Measurements from ENCODE around the gene ZBTB7C. TPM values are rescaled to one million over a fixed set of nuclear protein-coding genes. Genes with fewer than 3 reads are reported as not detected.
A peak's percentile ranks its signal among the peaks of the same experiment; 100 is the strongest.

ZBTB7C gene
- total RNA-seq, 1 donor: 0.09 TPM

- TF ChIP-seq, protein P1, sequence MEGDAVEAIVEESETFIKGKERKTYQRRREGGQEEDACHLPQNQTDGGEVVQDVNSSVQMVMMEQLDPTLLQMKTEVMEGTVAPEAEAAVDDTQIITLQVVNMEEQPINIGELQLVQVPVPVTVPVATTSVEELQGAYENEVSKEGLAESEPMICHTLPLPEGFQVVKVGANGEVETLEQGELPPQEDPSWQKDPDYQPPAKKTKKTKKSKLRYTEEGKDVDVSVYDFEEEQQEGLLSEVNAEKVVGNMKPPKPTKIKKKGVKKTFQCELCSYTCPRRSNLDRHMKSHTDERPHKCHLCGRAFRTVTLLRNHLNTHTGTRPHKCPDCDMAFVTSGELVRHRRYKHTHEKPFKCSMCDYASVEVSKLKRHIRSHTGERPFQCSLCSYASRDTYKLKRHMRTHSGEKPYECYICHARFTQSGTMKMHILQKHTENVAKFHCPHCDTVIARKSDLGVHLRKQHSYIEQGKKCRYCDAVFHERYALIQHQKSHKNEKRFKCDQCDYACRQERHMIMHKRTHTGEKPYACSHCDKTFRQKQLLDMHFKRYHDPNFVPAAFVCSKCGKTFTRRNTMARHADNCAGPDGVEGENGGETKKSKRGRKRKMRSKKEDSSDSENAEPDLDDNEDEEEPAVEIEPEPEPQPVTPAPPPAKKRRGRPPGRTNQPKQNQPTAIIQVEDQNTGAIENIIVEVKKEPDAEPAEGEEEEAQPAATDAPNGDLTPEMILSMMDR (IDR thresholded peaks at IDR 0.05; ENCODE audit: insufficient read depth, low read length): no peak
Observed at GRCh38 chr18:48417985-48418384, 8.8 kb upstream of the ZBTB7C start.

DNA sequence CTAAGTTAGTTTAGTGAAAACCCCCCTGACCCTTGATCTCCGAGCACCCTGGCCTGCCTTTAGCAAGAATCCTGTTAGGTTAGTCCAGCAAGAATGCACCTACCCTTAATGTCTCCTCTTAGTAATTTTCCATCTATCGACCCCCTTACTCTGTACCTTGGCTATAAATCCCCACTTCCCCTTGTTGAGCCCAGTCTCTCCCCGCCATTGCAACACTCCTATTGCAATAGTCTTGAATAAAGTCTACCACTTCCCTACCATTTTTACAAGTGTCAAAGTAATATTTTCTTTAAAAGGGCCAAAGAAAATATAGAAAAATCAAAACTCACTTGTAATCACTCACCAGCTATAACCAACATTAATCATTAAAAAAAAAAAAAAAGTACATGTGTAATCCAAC, 4.2 kb upstream of the ZBTB7C start:
- no peak for DNase-seq (ENCODE audit: low read depth)
- H3K4me3 ChIP-seq (ENCODE audit: low read depth, low read length): no peak overlapping the region
- TF ChIP-seq, protein P1 (IDR thresholded peaks at IDR 0.05; ENCODE audit: insufficient read depth, low read length): no peak

More at GRCh38 chr18:48417985-48418384, 8.8 kb upstream of the ZBTB7C start:
- DNase-seq (ENCODE audit: low read depth): no peak
- H3K4me3 ChIP-seq (ENCODE audit: low read depth, low read length): no peak overlapping the region

GRCh38 chr18:48412339-48412929, 3.3 kb upstream of the ZBTB7C start:
- TF ChIP-seq, protein P1 (IDR thresholded peaks at IDR 0.05; ENCODE audit: insufficient read depth, low read length): peak; percentile 92
- H3K4me3 ChIP-seq (ENCODE audit: low read depth, low read length): no peak overlapping the region
- peak; percentile 20 for DNase-seq (ENCODE audit: low read depth)

GRCh38 chr18:48410095-48410920, 1.1 kb upstream of the ZBTB7C start:
- TF ChIP-seq, protein P1 (IDR thresholded peaks at IDR 0.05; ENCODE audit: insufficient read depth, low read length): no peak
- peak overlapping the region; percentile 78 for H3K4me3 ChIP-seq (ENCODE audit: low read depth, low read length)
- DNase-seq (ENCODE audit: low read depth): peak; percentile 69

DNA sequence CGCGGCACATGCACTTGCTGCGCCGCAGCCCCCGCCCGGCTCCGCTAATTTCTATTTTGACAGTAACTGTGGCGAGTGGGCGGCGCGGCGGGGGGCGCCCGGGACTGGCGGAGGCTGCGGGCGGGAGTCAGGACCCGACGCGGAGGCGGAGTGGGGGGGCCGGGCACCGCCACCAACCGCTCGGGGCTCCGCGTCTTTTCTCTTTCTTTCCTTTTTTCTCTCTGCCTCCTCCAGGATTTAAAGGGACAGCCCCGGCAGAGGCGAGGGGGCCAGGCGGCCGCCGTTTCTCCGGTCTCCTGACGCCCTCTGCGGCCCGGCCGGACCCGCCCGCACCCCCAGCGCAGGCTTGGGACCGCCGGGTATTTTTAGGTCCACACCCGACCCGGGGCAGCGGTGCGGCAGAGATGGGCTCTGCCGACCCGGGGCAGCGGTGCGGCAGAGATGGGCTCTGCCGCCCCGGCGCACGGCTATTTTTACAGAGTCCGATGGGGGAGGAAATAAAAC, 460 bp upstream of the ZBTB7C start:
- TF ChIP-seq, protein P1 (IDR thresholded peaks at IDR 0.05; ENCODE audit: insufficient read depth, low read length): no peak
- peak overlapping the region; percentile 78 for H3K4me3 ChIP-seq (ENCODE audit: low read depth, low read length)
- no peak for DNase-seq (ENCODE audit: low read depth)

GRCh38 chr18:48408111-48408726, 964 bp downstream of the ZBTB7C start:
- no peak overlapping the region for H3K4me3 ChIP-seq (ENCODE audit: low read depth, low read length)
- TF ChIP-seq, protein P1 (IDR thresholded peaks at IDR 0.05; ENCODE audit: insufficient read depth, low read length): no peak
- DNase-seq (ENCODE audit: low read depth): no peak
